Liver (tissue), 3 donors: ENCODE results near the gene ARSJ.

Experiments used
- CTCF ChIP-seq: fragments of 150-350 bp; IDR thresholded peaks from 2 replicates; pipeline ENCODE4 v1.5.1; 2017; ENCODE audit warnings: improper control_type of control experiment, low read depth, low read length; ENCODE audit not compliant: missing input control
- GABPA ChIP-seq, 2 donors: IDR thresholded peaks in 1 of 2; conservative IDR thresholded peaks in 1 of 2; 2 replicates each; pipeline ENCODE4 v1.6.1; 2016; ENCODE audit warnings: antibody characterized with exemption in 2 of 2, mild to moderate bottlenecking in 1 of 2, moderate library complexity in 1 of 2
- SP1 ChIP-seq: IDR thresholded peaks from 2 replicates; pipeline ENCODE4 v1.6.1; 2018; ENCODE audit warnings: antibody characterized with exemption, mild to moderate bottlenecking
- donor health status: healthy.
- donor health status: healthy.

- no peak for TF ChIP-seq CTCF
- TF ChIP-seq SP1: no peak
- no peak for TF ChIP-seq GABPA (IDR thresholded peaks at IDR 0.05 in 1 of 2, conservative IDR thresholded peaks at IDR 0.05 in 1 of 2)
Measured at GRCh38 chr4:113972781-113973180, 6.7 kb downstream of the ARSJ start.
